Muscle layer of duodenum (tissue), 2 donors: ENCODE measurements around the gene DNM3.

Source experiments
- H3K27ac ChIP-seq: one replicate; pipeline ENCODE4 v1.7.0; 2013; ENCODE audit warnings: mild to moderate bottlenecking, low read length
- H3K27me3 ChIP-seq: one replicate; pipeline ENCODE4 v1.7.0; 2013; ENCODE audit warnings: low read depth, mild to moderate bottlenecking, control low read depth, low read length
- H3K36me3 ChIP-seq, 2 donors: one replicate each; pipeline ENCODE4 v1.7.0; 2013; ENCODE audit warnings: low read length in 2 of 2, control low read depth in 1 of 2, mild to moderate bottlenecking in 1 of 2; ENCODE audit not compliant: insufficient read depth in 2 of 2, control insufficient read depth in 1 of 2
- H3K4me1 ChIP-seq, 2 donors: one replicate each; pipeline ENCODE4 v1.7.0; 2013; ENCODE audit warnings: low read length in 2 of 2, mild to moderate bottlenecking in 2 of 2, control low read depth in 1 of 2, moderate library complexity in 1 of 2; ENCODE audit not compliant: insufficient read depth in 2 of 2, control insufficient read depth in 1 of 2
- H3K4me3 ChIP-seq, 2 donors: one replicate each; pipeline ENCODE4 v1.7.0; 2013; ENCODE audit warnings: low read length in 2 of 2, low read depth in 1 of 2, mild to moderate bottlenecking in 1 of 2
- H3K9me3 ChIP-seq, 2 donors: one replicate each; pipeline ENCODE4 v1.7.0; 2013; ENCODE audit warnings: low read length in 2 of 2, control low read depth in 1 of 2, mild to moderate bottlenecking in 1 of 2; ENCODE audit not compliant: control insufficient read depth in 1 of 2
- donor health status: healthy.

DNM3 gene

DNA sequence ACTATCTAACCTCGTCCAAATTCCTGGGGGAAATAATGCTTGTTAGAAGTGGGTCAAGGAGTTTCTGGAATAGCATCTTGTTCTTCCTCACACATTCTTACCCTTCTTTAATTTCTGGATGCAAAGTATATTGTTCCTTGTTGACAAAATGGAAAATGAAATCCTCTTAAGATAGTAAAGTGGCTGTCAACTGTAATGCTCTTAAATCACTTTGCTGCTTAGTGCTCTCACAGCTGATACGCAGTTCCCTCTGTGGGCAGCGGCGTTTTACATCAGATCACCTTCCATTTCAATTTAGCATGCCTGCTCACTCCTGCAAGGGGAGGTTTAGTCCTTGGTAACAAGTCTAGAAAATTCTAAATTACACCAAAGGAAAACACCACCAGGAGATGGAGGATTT lies 113.1 kb downstream of the DNM3 start:
- Histone ChIP-seq H3K4me3 (no peak overlapping the region), H3K4me1 (no peaks in the 10 kb centered on the region), H3K9me3 (no peaks in the 10 kb centered on the region), H3K27ac (no peak overlapping the region), H3K27me3 (no peaks in the 10 kb centered on the region), H3K36me3 (no peaks in the 10 kb centered on the region)

- no peaks in the 10 kb centered on the region for H3K9me3 ChIP-seq
- no peaks in the 10 kb centered on the region for H3K36me3 ChIP-seq
- H3K27ac ChIP-seq = no peak overlapping the region
- H3K27me3 ChIP-seq = no peaks in the 10 kb centered on the region
- no peak overlapping the region for H3K4me3 ChIP-seq
- no peaks in the 10 kb centered on the region for H3K4me1 ChIP-seq
Observed at GRCh38 chr1:171961861-171962260, 120.6 kb downstream of the DNM3 start.

- H3K27ac ChIP-seq = no peak overlapping the region
- no peaks in the 10 kb centered on the region for H3K9me3 ChIP-seq
- no peaks in the 10 kb centered on the region for H3K4me1 ChIP-seq
- no peaks in the 10 kb centered on the region for H3K27me3 ChIP-seq
- no peaks in the 10 kb centered on the region for H3K36me3 ChIP-seq
- H3K4me3 ChIP-seq = no peak overlapping the region
Observed at GRCh38 chr1:171963762-171964161, 122.5 kb downstream of the DNM3 start.

DNA sequence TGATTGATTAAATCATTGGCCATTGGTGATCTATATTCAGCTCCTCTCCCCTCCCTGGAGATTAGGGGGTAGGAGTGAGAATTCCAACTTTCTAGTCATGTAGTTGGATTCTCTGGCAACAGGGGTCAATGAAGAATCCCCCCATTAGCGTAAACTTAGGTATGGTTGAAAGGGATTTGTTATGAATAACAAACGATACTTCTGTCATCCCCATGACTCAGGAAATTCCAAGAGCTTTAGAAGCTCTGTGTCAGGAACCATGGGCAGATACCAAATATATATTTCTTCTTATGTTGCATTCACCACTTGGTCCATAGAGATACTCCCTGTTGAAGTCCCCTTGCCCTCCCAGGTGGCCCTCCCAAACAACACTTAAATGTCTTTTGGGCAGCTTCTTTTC lies 124.5 kb downstream of the DNM3 start:
- H3K27ac ChIP-seq = no peak overlapping the region
- H3K9me3 ChIP-seq = no peaks in the 10 kb centered on the region
- H3K36me3 ChIP-seq = no peaks in the 10 kb centered on the region
- no peak overlapping the region for H3K4me3 ChIP-seq
- no peaks in the 10 kb centered on the region for H3K4me1 ChIP-seq
- H3K27me3 ChIP-seq = no peaks in the 10 kb centered on the region

- Histone ChIP-seq H3K4me1 (no peaks in the 10 kb centered on the region), H3K4me3 (no peak overlapping the region), H3K27ac (no peak overlapping the region), H3K36me3 (no peaks in the 10 kb centered on the region), H3K27me3 (no peaks in the 10 kb centered on the region), H3K9me3 (no peaks in the 10 kb centered on the region)
Observed at GRCh38 chr1:171966426-171967220, 125.3 kb downstream of the DNM3 start.

DNA sequence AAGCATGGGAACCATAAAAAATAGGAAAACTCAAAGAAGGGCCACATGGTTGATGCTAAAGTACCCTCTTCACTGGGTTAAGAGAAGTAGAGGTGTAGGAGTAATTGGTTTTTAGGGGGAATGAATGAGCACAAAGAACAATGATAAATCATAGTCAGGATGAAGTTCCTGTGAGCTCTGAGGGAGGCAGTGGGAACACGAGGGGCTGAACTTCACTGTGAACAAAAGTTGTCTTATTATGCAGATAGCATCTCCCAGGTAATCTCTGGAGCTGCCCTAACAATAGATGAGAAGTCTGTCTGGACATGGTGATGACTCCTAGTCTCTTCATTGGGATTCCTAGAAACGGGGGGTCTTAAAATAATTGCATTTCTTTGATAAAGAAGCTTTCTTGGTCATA lies 127.9 kb downstream of the DNM3 start:
- H3K27me3 ChIP-seq = no peaks in the 10 kb centered on the region
- no peak overlapping the region for H3K4me3 ChIP-seq
- H3K36me3 ChIP-seq = no peaks in the 10 kb centered on the region
- no peaks in the 10 kb centered on the region for H3K4me1 ChIP-seq
- no peak overlapping the region for H3K27ac ChIP-seq
- no peaks in the 10 kb centered on the region for H3K9me3 ChIP-seq

DNA sequence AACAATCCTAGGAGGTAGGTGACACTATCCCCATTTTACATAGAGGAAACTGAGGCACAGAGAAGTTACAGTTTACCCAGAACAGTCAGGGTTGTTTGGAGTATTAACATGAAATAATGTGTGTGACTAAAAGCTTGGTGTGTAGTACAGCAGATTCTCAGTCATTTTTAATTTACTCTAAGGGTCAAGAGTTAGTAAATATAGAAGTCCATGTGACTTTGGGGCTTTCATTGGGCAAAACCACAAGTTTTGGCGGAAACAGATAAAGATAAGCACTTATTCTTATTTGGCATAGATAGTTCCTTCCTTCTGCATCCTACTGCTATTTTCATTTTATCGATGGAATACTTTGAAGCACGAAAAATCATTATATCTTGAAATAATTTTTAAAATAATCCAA lies 128.5 kb downstream of the DNM3 start:
- Histone ChIP-seq H3K4me3 (no peak overlapping the region), H3K27me3 (no peaks in the 10 kb centered on the region), H3K27ac (no peak overlapping the region), H3K9me3 (no peaks in the 10 kb centered on the region), H3K36me3 (no peaks in the 10 kb centered on the region), H3K4me1 (no peaks in the 10 kb centered on the region)

- no peaks in the 10 kb centered on the region for H3K9me3 ChIP-seq
- no peaks in the 10 kb centered on the region for H3K4me1 ChIP-seq
- H3K27me3 ChIP-seq = no peaks in the 10 kb centered on the region
- no peaks in the 10 kb centered on the region for H3K36me3 ChIP-seq
- no peak overlapping the region for H3K27ac ChIP-seq
- no peak overlapping the region for H3K4me3 ChIP-seq
Observed at GRCh38 chr1:171972846-171973245, 131.5 kb downstream of the DNM3 start.

GRCh38 chr1:171973421-171973820 lies 132.1 kb downstream of the DNM3 start:
- no peaks in the 10 kb centered on the region for H3K9me3 ChIP-seq
- no peaks in the 10 kb centered on the region for H3K36me3 ChIP-seq
- H3K27me3 ChIP-seq = no peaks in the 10 kb centered on the region
- no peaks in the 10 kb centered on the region for H3K4me1 ChIP-seq
- no peak overlapping the region for H3K27ac ChIP-seq
- no peak overlapping the region for H3K4me3 ChIP-seq

GRCh38 chr1:171981303-171981702 lies 140.0 kb downstream of the DNM3 start:
- no peaks in the 10 kb centered on the region for H3K36me3 ChIP-seq
- no peak overlapping the region for H3K4me3 ChIP-seq
- no peaks in the 10 kb centered on the region for H3K27me3 ChIP-seq
- H3K9me3 ChIP-seq = no peaks in the 10 kb centered on the region
- H3K4me1 ChIP-seq = no peaks in the 10 kb centered on the region
- H3K27ac ChIP-seq = no peak overlapping the region

GRCh38 chr1:171983584-171983983 lies 142.3 kb downstream of the DNM3 start:
- Histone ChIP-seq H3K4me3 (no peak overlapping the region), H3K4me1 (no peaks in the 10 kb centered on the region), H3K36me3 (no peaks in the 10 kb centered on the region), H3K27me3 (no peaks in the 10 kb centered on the region), H3K27ac (no peak overlapping the region), H3K9me3 (no peaks in the 10 kb centered on the region)

DNA sequence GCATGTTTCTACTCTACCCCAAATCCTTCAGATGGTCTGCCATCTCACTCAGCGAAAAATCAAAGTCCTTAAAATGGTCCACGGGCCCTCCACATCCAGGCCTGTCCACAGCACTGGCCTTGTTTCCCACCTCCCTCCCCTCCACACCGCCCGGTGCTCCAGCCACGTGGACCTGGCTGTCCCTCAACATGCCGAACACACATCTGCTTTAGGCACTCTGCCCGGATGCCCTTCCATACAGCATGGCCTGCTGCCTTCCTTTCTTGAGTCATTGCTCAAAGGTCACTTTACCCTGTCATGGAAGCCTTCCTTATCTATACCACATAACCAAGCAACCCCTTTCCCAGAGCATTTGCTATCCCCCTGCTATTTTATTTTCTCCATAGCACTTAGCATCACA lies 143.0 kb downstream of the DNM3 start:
- Histone ChIP-seq H3K4me1 (no peaks in the 10 kb centered on the region), H3K36me3 (no peaks in the 10 kb centered on the region)

More for the DNA sequence above, 143.0 kb downstream of the DNM3 start:
- H3K27ac ChIP-seq = no peak overlapping the region
- no peaks in the 10 kb centered on the region for H3K9me3 ChIP-seq
- H3K27me3 ChIP-seq = no peaks in the 10 kb centered on the region
- no peak overlapping the region for H3K4me3 ChIP-seq
